HG02759 (cell line): ENCODE measurements around the gene PPFIBP1.
"Not testable (repeated sequence)": the region's sequence is repeated elsewhere in the genome, so short reads cannot be mapped to it uniquely, and the experiment has no call there.

Experiments
- ATAC-seq: cut with Tn5 transposase; IDR thresholded peaks from one replicate; pipeline ENCODE4 v1.9.1; 2021; ENCODE audit warnings: mild to moderate bottlenecking, moderate library complexity; ENCODE audit not compliant: unreplicated experiment

PPFIBP1 gene

DNA sequence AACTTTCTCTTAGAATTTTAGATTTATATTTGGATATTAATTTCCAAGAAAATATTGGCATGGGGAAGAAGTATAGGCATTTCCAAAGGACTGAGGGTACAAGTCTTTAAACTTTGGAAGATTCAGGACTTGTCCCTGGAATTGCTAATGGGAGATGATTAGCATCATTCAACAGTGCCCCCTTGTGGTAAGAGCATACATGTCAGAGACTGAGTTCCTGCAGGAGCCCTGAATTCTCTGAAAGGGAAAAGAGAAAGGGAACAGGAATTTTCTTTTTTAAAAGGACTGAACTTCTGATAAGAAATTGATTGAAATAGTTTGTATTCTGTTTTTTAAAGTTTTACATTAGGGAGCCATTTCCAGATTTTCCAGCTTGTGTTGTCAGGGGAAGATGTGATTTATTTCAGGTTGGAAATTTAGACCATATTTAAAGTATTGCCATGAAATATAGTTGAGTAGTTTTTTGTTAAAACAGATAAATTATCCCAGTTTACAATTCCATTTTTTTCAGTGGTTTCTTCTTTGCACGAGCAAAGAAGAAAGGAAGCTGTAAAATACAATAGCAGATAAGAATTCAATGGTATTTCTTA is 128.3 kb downstream of the PPFIBP1 start:
- no peak for ATAC-seq

DNA sequence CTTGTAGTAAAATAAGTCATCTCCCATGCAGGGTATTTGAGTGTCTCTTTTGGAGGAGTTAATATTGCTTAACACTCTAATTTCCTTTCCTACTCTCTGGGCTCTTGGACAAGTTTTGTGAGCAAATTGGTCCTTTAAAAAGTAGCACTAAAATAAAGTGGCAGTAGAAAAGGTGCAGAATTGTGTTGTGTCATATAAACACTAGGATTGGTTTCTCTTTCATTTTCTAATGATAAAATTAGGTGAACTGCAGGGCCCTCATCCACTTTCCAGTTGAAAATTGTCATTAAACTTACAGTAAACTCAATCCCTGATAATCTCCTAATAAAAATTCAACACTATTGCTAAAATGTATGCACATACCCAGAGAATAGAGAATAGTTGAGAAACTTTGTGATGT is 129.7 kb downstream of the PPFIBP1 start:
- no peak for ATAC-seq

DNA sequence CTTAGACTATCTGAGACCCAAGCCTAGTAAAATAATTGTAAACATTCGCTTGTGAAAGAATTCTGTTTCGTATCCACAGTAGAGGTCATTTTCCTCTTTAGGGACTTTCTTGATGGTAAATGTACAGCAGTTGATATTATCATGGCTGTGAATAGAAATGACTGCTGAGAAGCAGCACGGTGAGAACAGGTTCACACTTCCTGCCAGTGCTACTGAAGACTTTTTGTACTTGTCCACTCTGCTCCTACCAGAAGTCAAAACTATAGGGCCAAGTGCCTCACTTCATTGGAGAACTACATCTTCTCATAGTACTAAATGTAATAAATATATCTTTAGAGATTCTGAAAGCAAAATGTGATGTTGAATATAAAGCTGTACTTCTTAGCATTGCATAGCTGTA is 131.5 kb downstream of the PPFIBP1 start:
- ATAC-seq, result not testable (repeated sequence)

DNA sequence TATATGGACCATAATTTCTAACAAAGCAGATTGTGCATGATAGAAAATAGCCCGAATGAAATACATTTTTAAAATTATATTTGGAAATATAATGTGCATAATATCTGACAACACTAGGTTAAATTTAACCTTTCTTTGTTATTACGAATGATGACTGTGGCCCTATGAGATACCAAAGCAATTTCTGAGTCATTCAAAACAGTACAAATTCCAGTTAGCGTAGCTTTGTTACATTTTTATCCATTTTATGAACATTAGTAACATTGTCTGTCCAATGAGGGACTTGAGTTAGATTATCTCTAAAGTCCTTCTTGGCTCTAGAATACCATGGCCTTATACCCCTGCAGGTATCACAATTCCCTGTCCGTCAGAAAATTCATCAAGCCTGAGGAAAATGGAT is 133.3 kb downstream of the PPFIBP1 start:
- ATAC-seq, result no peak

DNA sequence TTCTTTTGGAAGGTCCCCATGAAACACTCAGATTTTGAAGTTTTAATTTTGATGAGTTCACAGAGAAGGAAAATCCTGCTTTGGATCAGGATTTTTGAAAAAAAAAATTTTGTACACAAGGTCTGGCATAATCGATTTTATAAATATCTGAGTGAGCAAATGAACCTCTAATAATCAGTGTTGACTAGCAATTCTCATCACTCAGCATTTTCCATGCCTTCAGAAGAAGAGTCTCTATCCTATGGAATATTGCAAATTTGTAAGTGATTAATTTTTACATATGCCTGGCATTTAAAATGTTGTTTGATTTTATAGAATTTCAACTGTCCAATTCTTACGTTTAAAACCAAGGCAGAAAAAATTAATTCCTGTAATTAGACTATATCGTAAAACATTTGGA is 141.7 kb downstream of the PPFIBP1 start:
- ATAC-seq, result no peak

DNA sequence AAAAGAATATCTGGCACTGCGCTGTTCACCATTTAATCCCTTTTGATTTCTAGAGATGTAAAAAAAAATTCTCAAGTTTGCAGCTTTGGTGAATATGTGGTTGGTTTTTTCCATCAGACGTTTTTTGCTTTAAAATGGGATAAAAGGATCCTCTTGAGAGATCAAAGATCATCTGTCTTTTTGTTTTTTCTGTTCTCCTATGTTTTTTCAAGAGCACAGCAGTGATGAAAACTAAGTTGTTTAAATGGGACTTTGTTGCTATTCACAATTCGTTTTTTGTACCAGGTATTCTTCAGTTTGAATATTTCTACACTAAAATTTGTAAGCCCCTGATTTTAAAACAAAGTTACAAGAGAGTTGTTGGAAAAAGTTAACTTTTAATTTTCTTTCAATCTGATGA is 142.5 kb downstream of the PPFIBP1 start:
- no peak for ATAC-seq

DNA sequence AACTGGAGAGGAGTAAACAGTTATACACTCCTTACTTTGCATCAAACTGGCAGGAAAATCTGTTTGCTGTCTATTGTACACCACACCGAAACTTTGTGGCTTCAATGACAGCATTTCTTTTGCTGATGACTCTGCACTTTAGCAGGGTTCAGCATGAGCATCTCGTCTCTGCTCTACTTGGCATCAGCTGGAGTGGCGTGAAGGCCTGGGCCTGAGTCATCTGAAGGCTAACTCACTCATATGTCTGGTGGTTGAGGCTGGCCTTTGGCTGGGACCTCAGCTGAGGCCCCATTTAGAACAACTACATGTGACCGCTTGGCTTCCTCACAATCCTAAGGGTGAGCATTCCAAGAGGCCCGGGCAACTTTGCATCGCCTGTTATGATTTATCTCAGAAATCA is 143.5 kb downstream of the PPFIBP1 start:
- ATAC-seq, result no peak

DNA sequence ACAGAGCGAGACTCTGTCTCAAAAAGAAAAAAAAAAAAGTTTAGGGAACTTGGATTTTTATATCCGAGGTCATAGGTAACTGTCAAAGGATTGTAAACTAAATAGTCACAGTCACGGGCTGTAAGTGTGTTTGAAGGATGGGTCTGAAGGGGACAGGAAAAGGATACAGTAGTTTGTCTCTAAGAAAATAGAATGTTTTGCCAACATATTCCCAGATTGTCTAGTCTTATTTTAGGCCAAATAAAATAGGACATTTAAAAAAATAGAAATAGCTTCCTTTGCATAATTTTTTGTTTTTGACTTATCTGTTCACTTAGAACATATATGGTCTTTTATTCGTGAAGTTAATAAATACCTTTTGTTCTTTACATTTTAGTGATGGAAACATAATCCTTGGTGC is 148.0 kb downstream of the PPFIBP1 start:
- no peak for ATAC-seq

DNA sequence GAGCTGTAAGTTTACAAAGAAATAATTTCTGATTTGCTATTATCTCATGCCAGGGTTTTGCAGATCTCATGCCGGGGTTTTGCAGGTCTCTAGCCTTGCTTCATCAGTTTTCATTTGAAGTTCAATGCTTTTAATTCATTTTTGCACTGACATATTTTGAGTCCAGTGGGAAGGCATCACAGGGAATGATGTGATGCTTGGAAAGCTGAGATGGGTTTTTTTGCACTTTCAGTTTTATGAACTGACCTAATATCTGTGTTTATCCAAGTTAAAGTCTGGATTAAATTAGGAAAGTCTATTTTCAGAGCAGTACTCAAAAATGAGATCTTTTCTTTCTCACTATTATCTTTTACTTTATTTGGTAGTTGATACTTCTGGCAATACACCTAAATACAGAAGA is 148.6 kb downstream of the PPFIBP1 start:
- no peak for ATAC-seq

DNA sequence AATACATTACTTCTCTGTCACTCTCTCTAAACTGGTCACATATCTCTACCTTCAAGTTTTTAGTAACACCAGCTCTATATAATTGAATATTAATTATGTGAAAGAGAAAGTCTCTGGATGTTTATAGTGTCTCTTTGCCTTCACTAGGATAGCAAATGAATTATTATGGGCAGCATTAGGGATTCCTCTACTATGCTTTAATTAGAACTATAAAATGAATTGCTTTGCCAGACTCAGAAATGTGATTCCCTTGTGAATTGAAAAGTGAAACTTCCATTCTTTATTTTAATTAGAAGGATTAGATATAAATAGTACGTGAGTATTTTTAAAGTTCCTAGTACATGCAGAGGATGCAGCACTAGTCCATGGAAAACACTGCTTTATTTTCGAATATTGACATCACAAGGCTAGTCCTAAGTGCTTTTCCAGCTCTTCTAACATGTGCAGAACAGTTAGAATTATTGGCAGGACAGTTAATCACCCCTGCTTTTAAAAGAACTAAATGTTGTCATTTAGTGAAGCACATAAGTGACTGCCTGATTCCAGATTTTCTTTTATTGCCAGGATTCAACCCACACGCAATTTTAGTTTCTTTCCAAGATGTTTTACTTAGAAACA is 149.2 kb downstream of the PPFIBP1 start:
- no peak for ATAC-seq

DNA sequence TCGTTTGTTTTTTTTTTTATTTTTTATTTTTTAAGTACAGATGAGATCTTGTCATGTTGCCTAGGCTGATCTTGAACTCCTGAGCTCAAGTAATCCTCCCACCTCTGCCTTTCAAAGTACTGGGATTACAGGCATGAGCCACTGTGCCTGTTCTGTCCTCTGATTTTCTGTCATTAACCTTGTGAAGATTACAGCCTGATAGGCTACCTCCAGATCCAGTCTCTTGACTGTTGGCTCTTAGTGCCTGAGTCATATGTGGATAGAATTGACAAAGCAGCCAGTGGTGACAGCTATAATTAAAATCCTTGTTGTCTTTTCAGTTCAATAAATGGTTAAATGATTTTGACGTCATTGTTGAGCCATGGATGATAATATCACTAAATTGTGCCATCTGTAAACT is 151.0 kb downstream of the PPFIBP1 start:
- no peak for ATAC-seq

DNA sequence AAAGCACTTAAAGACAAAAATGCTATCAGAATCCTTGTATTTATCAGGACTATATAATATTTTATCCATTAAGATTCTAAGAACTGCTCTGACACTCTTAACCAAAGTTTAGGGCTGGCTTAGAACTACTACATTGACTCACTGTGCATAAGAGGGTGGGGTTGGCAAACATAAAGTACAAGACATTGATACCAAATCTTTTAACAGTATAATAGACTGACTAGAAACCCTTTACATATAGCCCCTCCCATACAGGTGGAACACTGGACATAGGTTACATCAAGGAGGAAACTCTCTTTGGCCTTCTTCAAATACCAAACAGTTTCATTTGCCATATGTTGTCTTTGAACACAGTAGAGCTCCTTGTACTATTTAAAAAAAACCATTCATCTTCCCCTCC is 156.6 kb downstream of the PPFIBP1 start:
- ATAC-seq, result no peak

DNA sequence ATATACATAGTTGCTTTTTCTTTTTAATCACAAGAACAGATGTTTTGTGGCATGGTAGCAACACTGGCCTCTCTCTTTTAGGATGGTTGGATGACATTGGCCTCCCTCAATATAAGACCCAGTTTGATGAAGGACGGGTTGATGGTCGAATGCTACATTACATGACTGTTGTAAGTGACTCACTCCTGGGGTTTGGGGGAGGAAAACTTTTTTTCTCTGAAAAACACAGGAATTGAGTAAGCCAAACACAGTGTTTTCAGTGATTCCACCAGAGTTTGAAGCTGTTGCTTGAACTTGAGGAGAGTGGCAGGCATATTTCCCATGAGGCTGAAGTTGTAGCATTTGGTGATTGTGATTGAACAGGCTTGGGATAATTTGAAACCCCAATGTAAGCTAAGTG is 158.5 kb downstream of the PPFIBP1 start:
- no peak for ATAC-seq

DNA sequence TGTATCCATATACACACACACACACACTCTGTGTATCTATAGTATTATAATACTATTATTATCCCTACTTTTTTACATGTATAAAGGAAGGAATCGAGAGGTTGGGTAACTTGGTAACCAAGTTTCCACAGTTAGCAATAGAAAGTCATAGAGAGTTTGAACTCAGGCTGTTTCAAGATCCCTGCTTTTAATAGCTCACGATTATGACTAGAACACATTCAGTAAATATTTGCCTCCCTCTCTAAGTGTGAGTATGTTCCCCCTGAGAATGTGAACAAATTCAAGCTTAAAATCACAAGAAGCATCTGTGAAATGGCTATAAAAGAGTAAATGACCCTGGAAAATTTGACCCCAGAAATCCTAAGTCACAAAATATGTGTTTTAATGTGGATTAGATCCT is 161.3 kb downstream of the PPFIBP1 start:
- ATAC-seq, result no peak

DNA sequence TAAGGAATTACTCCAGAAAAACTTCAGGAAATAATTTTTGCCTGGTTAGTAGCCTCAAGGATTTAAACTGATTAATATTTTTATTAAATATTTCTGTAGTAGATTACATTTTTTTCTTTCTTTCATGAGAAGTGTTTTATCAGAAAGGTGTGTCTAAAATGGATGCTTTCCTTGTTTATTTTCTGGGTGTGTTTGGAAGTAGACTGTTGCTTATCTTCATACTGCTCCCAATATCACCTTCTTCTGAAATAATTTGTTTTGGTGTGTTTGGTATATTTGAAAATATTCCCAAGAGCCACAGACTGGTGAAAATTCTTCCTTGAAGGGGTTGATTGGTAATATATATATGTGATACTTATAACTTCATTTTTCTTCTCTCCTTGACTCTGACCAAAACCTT is 162.1 kb downstream of the PPFIBP1 start:
- no peak for ATAC-seq

DNA sequence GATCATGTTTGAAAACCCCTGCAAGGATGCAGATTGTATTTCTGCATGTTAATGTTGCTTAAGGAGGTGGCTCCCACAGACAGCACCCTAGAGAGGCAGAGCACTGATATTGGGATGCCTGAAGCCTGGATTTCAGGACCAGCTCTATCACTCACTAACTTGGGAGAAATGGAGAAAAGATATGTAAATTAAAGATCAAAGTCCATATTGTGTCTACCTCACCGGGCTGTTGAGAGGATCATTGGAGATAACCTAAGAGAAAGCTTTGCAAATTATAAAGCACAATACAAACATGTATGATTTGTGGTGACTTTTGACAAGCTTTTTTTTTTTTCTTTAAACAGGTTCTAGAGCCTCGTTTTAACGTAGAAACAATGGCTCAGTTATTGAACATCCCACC is 164.7 kb downstream of the PPFIBP1 start:
- ATAC-seq, result no peak

DNA sequence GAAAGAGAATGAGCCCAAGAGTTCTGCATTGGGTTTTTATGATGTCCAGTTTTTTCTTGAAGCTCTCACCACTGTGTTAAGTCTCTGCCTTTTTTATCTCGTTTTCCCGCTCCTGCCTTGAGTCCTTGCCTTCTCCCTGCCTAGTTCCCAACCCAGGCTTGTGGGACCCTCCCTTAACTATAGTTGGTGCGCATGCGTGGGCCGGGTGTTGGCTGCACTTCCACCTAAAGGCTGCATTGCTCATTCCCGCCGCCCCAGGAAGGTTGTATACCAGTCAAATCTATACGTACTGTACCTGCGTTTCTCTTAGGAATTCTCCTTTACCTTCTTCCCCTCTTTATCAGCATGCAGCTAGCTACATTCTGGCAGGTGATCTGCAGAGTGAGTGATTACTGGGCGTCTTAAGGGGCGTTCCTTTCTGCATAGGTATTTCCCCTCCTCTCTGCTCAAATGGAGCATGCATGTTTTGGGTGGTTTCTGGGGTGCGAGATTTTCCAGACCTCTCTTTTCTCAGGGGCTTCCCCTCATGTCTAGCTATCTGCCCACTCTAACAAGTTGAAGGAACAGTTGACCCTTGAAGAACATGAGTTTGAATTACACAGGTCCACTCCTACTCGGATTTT is 165.7 kb downstream of the PPFIBP1 start:
- no peak for ATAC-seq

DNA sequence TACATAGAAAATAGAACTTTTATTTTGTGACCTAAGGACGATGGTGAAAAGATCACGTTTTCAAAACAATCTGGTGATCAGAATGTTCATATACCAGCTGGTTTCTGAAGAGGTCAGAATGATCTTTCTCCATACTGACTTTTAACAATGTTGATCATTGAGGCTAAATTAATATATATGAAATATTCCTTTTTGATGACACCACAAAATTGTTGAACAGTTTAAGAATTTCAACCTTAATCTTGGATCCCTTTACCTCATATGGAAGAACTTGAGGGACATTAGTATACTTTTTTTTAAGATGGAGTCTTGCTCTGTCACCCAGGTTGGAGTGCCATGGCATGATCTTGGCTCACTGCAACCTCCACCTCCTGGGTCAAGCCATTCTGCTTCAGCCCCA is 169.4 kb downstream of the PPFIBP1 start:
- ATAC-seq, result no peak

DNA sequence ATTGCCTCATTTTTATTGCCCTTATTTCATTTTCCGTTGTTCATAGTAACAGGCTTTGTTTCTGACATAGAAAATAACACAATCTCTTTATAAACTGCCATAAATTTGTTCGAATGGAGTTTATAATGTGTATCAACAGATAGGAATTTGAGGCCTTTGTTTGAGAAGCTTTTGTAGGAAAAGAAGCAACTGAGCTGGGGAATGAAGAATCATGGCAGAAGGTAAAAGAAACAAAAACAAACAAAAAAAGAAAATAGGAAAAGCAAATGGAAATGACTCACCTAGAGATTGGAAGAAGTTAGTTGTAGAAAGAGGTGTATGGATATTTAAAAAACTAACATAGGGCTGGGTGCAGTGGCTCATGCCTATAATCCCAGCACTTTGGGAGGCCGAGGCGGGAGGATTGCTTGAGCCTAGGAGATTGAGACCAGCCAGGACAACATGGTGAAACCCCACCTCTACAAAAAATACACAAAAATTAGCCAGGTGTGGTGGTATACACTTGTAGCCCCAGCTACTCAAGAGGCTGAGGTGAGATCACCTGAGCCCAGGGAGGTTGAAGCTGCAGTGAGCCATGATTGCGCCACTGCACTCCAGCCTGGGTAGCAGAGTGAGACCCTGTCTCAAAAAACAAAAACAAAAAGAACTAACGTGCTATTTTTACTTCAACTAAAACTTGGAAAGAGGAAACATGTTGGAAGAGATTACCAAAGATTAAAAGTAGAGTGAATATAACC is 171.7 kb downstream of the PPFIBP1 start:
- no peak for ATAC-seq

DNA sequence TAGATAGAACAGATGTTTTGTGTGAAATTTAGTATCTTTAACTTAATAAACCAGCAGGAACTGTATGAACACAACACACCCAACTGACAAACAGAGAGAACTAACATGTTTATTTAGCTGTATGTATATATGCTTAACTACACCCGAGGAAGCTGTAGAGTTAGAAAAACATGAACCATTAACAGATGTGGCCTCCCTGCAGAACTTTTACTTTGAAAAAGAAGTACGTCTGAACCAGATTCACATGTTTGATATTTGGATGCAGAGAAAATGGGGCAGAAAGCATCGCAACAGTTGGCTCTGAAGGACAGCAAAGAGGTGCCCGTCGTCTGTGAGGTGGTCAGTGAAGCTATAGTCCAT is 172.3 kb downstream of the PPFIBP1 start, which contains the start of gene REP15:
TSS of gene REP15 (plus strand) at position 155 of the 360 bp plus-strand sequence. CDS start at position 271, 116 bp downstream.
- ATAC-seq, result no peak

DNA sequence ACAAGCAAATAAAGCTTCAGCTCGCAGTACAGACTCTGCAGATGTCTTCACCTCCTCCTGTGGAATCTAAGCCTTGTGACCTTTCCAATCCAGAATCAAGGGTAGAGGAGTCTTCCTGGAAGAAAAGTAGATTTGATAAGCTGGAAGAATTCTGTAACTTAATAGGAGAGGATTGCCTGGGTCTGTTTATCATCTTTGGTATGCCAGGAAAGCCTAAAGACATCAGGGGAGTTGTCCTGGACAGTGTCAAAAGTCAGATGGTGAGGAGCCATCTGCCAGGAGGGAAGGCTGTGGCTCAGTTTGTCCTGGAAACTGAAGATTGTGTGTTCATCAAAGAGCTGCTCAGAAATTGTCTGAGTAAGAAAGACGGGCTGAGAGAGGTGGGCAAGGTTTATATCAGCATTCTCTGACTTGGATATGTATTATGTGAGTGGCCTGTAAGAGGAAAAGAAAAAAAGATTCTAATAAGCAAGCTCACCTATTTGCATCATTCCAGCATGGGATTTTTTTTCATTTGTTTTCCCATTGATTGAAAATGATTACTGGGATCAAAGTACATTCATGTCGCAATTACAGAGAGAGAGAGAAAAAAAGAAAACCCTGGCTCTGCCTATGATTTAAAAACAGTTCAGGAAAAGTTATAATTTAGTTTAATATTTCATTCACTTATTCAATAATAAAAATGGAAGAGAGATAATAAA is 173.0 kb downstream of the PPFIBP1 start:
- ATAC-seq, result no peak
